Activated T-helper 1 cell treated with anti-CD3 and anti-CD28 coated beads, Interleukin-12 subunit alpha, Interleukin-12 subunit beta, Interleukin-2, Interleukin-4 antibody, amounts not matched to agents 30 ng/mL and 10 ng/mL and 1 ng/mL, durations not matched to agents 14 hours and 24 hours and 36 hours (primary cell): ENCODE data around the gene MSH4. TPM values are rescaled to one million over a fixed set of nuclear protein-coding genes. Genes with fewer than 3 reads are reported as not detected.
"Not testable (repeated sequence)": the region's sequence is repeated elsewhere in the genome, so short reads cannot be mapped to it uniquely, and the experiment has no call there.

Experiments
- DNase-seq: peaks from one replicate; pipeline ENCODE4 v3.0.0; 2021; ENCODE audit warnings: low spot score
- H3K27ac Mint-ChIP-seq: one replicate; pipeline ENCODE4 v1.8.0; 2021; ENCODE audit warnings: mild to moderate bottlenecking, mixed read lengths
- H3K27me3 Mint-ChIP-seq: one replicate; pipeline ENCODE4 v1.8.0; 2022; ENCODE audit warnings: mild to moderate bottlenecking, moderate library complexity, mixed read lengths; ENCODE audit not compliant: insufficient read depth
- H3K36me3 Mint-ChIP-seq: one replicate; pipeline ENCODE4 v1.8.0; 2021; ENCODE audit warnings: low read depth, mixed read lengths
- H3K4me1 Mint-ChIP-seq: one replicate; pipeline ENCODE4 v1.8.0; 2021; ENCODE audit warnings: low read depth, mixed read lengths
- H3K4me3 Mint-ChIP-seq: one replicate; pipeline ENCODE4 v1.8.0; 2021; ENCODE audit warnings: mild to moderate bottlenecking, moderate library complexity, mixed read lengths
- H3K9me3 Mint-ChIP-seq: one replicate; pipeline ENCODE4 v1.8.0; 2021; ENCODE audit warnings: mixed read lengths
- intact Hi-C: fragments of 100-400 bp; cut with micrococcal nuclease; formaldehyde crosslinking; loops from one replicate; pipeline ENCODE4 v1.15.1; 2024
- total RNA-seq: library from RNA; stranded (reverse); gene quantifications from 2 replicates; pipeline ENCODE4 v1.2.3, GENCODE V29; 2022

Gene MSH4
- total RNA-seq, 1 donor from 2014 or later = 0.54 TPM

DNA sequence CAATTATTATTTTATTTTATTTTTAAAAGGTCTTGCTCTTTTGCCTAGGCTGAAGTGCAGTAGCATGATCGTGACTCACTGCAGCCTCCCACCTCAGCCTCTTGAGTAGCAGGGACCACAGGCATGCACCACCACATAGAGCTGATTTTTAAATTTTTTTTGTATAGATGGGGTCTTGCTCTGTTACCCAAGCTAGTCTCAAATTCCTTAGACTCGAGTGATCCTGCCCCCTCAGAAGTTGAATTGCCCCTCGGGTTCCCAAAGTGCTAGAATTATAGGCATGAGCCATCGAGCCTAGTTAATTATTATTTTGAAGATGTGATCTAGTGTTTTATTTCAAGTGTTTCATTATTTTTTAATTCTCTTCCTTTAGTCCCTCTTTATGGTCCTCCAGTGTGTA is 12.2 kb downstream of the MSH4 start:
- Mint-ChIP-seq H3K9me3 (no peaks in the 10 kb centered on the region), H3K4me3 (no peak overlapping the region), H3K4me1 (no peaks in the 10 kb centered on the region), H3K27me3 (no peaks in the 10 kb centered on the region), H3K27ac (no peak overlapping the region), H3K36me3 (no peaks in the 10 kb centered on the region)
- no peak for DNase-seq
- intact Hi-C loops = no loop called here

- H3K4me1 Mint-ChIP-seq, H3K9me3 Mint-ChIP-seq, H3K27ac Mint-ChIP-seq, H3K27me3 Mint-ChIP-seq, H3K36me3 Mint-ChIP-seq, intact Hi-C loops, H3K4me3 Mint-ChIP-seq, DNase-seq: not testable (repeated sequence)
These were observed 13.4 kb downstream of the MSH4 start for GRCh38 chr1:75810113-75810512.

GRCh38 chr1:75811211-75811981 is 14.7 kb downstream of the MSH4 start:
- Mint-ChIP-seq H3K4me1 (no peaks in the 10 kb centered on the region), H3K36me3 (no peaks in the 10 kb centered on the region), H3K4me3 (no peak overlapping the region), H3K9me3 (no peaks in the 10 kb centered on the region), H3K27ac (no peak overlapping the region), H3K27me3 (no peaks in the 10 kb centered on the region)
- intact Hi-C loops = no loop called here
- DNase-seq = no peak

GRCh38 chr1:75812065-75812464 is 15.4 kb downstream of the MSH4 start:
- H3K27me3 Mint-ChIP-seq = no peaks in the 10 kb centered on the region
- no peaks in the 10 kb centered on the region for H3K36me3 Mint-ChIP-seq
- H3K4me1 Mint-ChIP-seq = no peaks in the 10 kb centered on the region
- no peak overlapping the region for H3K4me3 Mint-ChIP-seq
- intact Hi-C loops = no loop called here
- H3K9me3 Mint-ChIP-seq = no peaks in the 10 kb centered on the region
- no peak overlapping the region for H3K27ac Mint-ChIP-seq
- no peak for DNase-seq

GRCh38 chr1:75823596-75823995 is 26.9 kb downstream of the MSH4 start:
- peaks cover 16% of the 10 kb centered on the region for H3K9me3 Mint-ChIP-seq
- H3K27me3 Mint-ChIP-seq, H3K36me3 Mint-ChIP-seq, H3K27ac Mint-ChIP-seq, H3K4me3 Mint-ChIP-seq, H3K4me1 Mint-ChIP-seq, intact Hi-C loops, DNase-seq: not testable (repeated sequence)

GRCh38 chr1:75836528-75837100 is 39.9 kb downstream of the MSH4 start:
- H3K27ac Mint-ChIP-seq = no peak overlapping the region
- DNase-seq = no peak
- no peak overlapping the region for H3K4me3 Mint-ChIP-seq
- no peaks in the 10 kb centered on the region for H3K4me1 Mint-ChIP-seq
- intact Hi-C loops = no loop called here
- peaks cover 8% of the 10 kb centered on the region for H3K9me3 Mint-ChIP-seq
- H3K36me3 Mint-ChIP-seq = no peaks in the 10 kb centered on the region
- H3K27me3 Mint-ChIP-seq = no peaks in the 10 kb centered on the region

- Mint-ChIP-seq H3K27me3 (no peaks in the 10 kb centered on the region), H3K36me3 (no peaks in the 10 kb centered on the region), H3K4me3 (no peak overlapping the region), H3K4me1 (no peaks in the 10 kb centered on the region), H3K27ac (no peak overlapping the region), H3K9me3 (peaks cover 8% of the 10 kb centered on the region)
- intact Hi-C loops = no loop called here
- DNase-seq = no peak
These were observed 41.4 kb downstream of the MSH4 start for GRCh38 chr1:75838079-75838478.

DNA sequence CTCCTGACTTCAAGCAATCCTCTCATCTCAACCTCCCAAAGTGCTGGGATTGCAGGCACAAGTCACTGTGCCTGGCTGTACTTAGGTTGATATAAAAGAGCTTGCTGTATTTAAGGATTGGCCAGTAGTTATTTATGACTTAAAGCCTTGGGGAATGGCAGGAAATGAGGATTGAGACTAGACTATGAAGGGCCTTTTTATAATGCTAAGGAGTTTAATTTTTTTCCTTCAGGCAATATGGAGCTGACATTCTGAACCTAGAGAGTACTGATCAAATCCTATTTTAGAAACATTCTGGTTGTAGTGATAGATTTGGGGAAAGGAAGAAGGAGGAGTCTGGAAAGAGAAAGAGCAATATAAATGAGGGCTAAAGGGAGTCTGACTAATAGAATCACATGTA is 44.7 kb downstream of the MSH4 start:
- Mint-ChIP-seq H3K27ac (no peak overlapping the region), H3K36me3 (no peaks in the 10 kb centered on the region), H3K4me1 (no peaks in the 10 kb centered on the region)

DNA sequence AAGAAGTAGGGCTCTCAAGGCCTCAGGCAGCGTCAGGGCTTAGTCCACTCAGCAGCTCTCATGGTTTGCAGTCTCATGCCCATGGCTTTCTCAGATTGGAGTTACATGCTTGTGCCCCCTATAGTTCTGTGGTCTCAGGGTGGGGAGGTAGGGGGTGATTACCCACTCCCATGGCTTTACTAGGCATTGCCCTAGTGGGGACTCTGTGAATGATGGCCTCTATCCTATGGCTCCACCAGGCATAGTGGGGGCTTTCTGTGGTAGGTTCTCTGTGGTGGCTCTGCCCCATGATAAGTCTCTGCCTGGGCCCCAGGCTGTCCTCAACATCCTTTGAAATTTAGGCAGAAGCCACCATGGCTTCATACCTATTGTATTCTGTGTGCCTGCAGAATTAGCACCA is 48.9 kb downstream of the MSH4 start:
- Mint-ChIP-seq H3K27ac (no peak overlapping the region), H3K27me3 (peaks cover 2% of the 10 kb centered on the region), H3K9me3 (no peaks in the 10 kb centered on the region), H3K4me3 (no peak overlapping the region), H3K36me3 (no peaks in the 10 kb centered on the region), H3K4me1 (no peaks in the 10 kb centered on the region)
- intact Hi-C loops = no loop called here
- no peak for DNase-seq

More for the DNA sequence above, 44.7 kb downstream of the MSH4 start:
- H3K27me3 Mint-ChIP-seq = no peaks in the 10 kb centered on the region
- no peak for DNase-seq
- peaks cover 4% of the 10 kb centered on the region for H3K9me3 Mint-ChIP-seq
- intact Hi-C loops = no loop called here
- H3K4me3 Mint-ChIP-seq = no peak overlapping the region

DNA sequence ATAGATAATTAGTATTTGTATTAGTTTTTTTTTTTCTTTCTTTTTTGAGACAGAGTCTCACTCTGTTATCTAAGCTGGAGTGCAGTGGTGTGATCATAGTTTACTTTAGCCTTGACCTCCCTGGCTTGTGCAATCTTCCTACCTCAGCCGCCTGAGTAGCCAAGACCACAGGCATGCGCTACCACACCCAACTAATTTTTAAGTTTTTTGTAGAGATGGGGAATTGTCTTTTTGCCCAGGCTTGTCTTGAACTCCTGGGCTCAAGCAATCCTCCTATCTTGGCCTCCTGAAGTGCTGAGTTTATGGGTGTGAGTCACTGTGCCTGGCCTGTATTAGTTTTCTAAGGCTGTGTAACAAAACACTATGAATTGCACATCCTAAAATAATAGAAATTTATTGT is 58.3 kb downstream of the MSH4 start:
- Mint-ChIP-seq H3K4me1 (no peaks in the 10 kb centered on the region), H3K9me3 (no peaks in the 10 kb centered on the region), H3K4me3 (no peak overlapping the region), H3K27me3 (peaks cover 3% of the 10 kb centered on the region), H3K36me3 (no peaks in the 10 kb centered on the region), H3K27ac (no peak overlapping the region)
- DNase-seq = no peak
- intact Hi-C loops = no loop called here

- H3K4me3 Mint-ChIP-seq = no peak overlapping the region
- no peak overlapping the region for H3K27ac Mint-ChIP-seq
- DNase-seq = no peak
- H3K36me3 Mint-ChIP-seq = no peaks in the 10 kb centered on the region
- H3K9me3 Mint-ChIP-seq = no peaks in the 10 kb centered on the region
- no peaks in the 10 kb centered on the region for H3K27me3 Mint-ChIP-seq
- H3K4me1 Mint-ChIP-seq = no peaks in the 10 kb centered on the region
- intact Hi-C loops = no loop called here
These were observed 59.1 kb downstream of the MSH4 start for GRCh38 chr1:75855734-75856133.

DNA sequence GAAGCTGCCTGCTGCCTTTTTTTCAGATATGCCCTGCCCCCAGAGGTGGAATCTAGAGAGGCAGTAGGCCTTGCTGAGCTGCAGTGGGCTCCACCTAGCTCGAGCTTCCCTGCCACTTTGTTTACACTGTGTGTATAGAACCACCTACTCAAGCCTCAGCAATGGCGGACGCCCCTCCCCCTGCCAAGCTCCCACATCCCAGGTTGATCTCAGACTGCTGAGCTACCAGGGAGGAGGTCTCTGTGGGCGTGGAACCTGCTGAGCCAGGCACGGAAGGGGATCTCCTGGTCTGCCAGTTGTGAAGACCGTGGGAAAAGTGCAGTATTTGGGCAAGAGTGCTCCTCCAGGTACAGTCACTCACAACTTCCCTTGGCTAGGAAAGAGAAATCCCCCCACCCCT is 65.1 kb downstream of the MSH4 start:
- H3K27ac Mint-ChIP-seq = no peak overlapping the region
- no peaks in the 10 kb centered on the region for H3K27me3 Mint-ChIP-seq

GRCh38 chr1:75870951-75871350 is 74.3 kb downstream of the MSH4 start:
- Mint-ChIP-seq H3K4me3 (no peak overlapping the region), H3K27ac (no peak overlapping the region), H3K9me3 (no peaks in the 10 kb centered on the region), H3K4me1 (no peaks in the 10 kb centered on the region), H3K36me3 (no peaks in the 10 kb centered on the region), H3K27me3 (no peaks in the 10 kb centered on the region)
- DNase-seq = no peak
- intact Hi-C loops = no loop called here

More for the DNA sequence above, 65.1 kb downstream of the MSH4 start:
- no peaks in the 10 kb centered on the region for H3K4me1 Mint-ChIP-seq
- DNase-seq = no peak
- H3K9me3 Mint-ChIP-seq = no peaks in the 10 kb centered on the region
- intact Hi-C loops = no loop called here
- H3K4me3 Mint-ChIP-seq = no peak overlapping the region
- H3K36me3 Mint-ChIP-seq = no peaks in the 10 kb centered on the region

DNA sequence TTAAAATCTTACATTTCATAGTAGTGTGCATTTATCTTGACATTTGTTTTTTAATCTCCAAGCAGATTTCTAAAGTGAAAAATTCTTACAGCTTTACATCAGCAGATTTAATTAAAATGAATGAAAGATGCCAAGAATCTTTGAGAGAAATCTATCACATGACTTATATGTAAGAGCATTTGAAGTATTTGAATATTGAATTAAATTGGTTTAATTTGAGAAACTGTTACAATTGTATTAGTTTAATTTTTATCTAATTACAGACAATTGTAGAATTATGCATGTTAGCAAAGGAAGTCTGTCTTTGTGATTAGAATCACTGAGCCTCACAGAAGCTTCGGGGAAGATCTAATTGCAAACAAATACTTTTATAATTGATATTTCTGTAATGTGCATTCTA is 83.3 kb downstream of the MSH4 start:
- no peaks in the 10 kb centered on the region for H3K9me3 Mint-ChIP-seq
- no peak for DNase-seq
- no peak overlapping the region for H3K27ac Mint-ChIP-seq
- intact Hi-C loops = no loop called here
- no peaks in the 10 kb centered on the region for H3K4me1 Mint-ChIP-seq
- no peak overlapping the region for H3K4me3 Mint-ChIP-seq
- H3K27me3 Mint-ChIP-seq = no peaks in the 10 kb centered on the region
- no peaks in the 10 kb centered on the region for H3K36me3 Mint-ChIP-seq
